Activated B cell treated with CpG ODN at 0.5 μM for 24 hours (primary cell): ENCODE data around the gene IL1R2. TPM values are rescaled to one million over a fixed set of nuclear protein-coding genes. Genes with fewer than 3 reads are reported as not detected.

ENCODE experiments used
- ATAC-seq: fragments of 200-7000 bp; cut with Tn5 transposase; one replicate; pipeline ENCODE4 v1.10.0; 2021; ENCODE audit warnings: low read depth, mild to moderate bottlenecking, moderate library complexity
- CTCF ChIA-PET: fragments of 350-600 bp; sonication (Branson Sonifier 250); formaldehyde crosslinking; loops from one replicate; lab custom pipeline; 2021; ENCODE audit warnings: antibody characterized with exemption; lab: Charles Lee
- POLR2A ChIA-PET: fragments of 350-600 bp; sonication (Branson Sonifier 250); formaldehyde crosslinking; loops from one replicate; lab custom pipeline; 2021; ENCODE audit warnings: antibody characterized with exemption; lab: Charles Lee
- DNase-seq: peaks from one replicate; pipeline ENCODE4 v3.0.0; 2022
- H3K27ac Mint-ChIP-seq: one replicate; pipeline ENCODE4 v1.8.0; 2020; ENCODE audit warnings: mixed read lengths
- H3K27me3 Mint-ChIP-seq: one replicate; pipeline ENCODE4 v1.8.0; 2021; ENCODE audit warnings: mixed read lengths
- H3K36me3 Mint-ChIP-seq: one replicate; pipeline ENCODE4 v1.8.0; 2021; ENCODE audit warnings: low read depth, mixed read lengths
- H3K4me1 Mint-ChIP-seq: one replicate; pipeline ENCODE4 v1.8.0; 2021; ENCODE audit warnings: mixed read lengths
- H3K4me3 Mint-ChIP-seq: one replicate; pipeline ENCODE4 v1.8.0; 2020; ENCODE audit warnings: mild to moderate bottlenecking, mixed read lengths
- H3K9me3 Mint-ChIP-seq: one replicate; pipeline ENCODE4 v1.8.0; 2020; ENCODE audit warnings: mixed read lengths
- CTCF ChIP-seq: fragments of 200-600 bp; IDR thresholded peaks from one replicate; pipeline ENCODE4 v1.8.0; 2022; ENCODE audit warnings: antibody characterized with exemption, mild to moderate bottlenecking
- intact Hi-C: fragments of 100-400 bp; cut with micrococcal nuclease; formaldehyde crosslinking; loops from one replicate; pipeline ENCODE4 v1.15.1; 2024
- total RNA-seq: library from RNA; stranded (reverse); gene quantifications from 2 replicates; pipeline ENCODE4 v1.2.3, GENCODE V29; 2022

Gene IL1R2
- total RNA-seq, 1 donor from 2014 or later: not detected

- Mint-ChIP-seq H3K4me1 (no peaks in the 10 kb centered on the region), H3K36me3 (no peaks in the 10 kb centered on the region), H3K27ac (no peak overlapping the region), H3K9me3 (no peaks in the 10 kb centered on the region), H3K4me3 (no peak overlapping the region), H3K27me3 (peaks cover 51% of the 10 kb centered on the region)
- POLR2A ChIA-PET: no interaction called here
- DNase-seq (no peak), ATAC-seq (no peak)
- intact Hi-C loops: no loop called here
- CTCF ChIA-PET: no interaction called here
- no peak for TF ChIP-seq CTCF
These were observed 49.6 kb downstream of the IL1R2 start for GRCh38 chr2:102041351-102041750.

GRCh38 chr2:102042196-102043081 is 50.7 kb downstream of the IL1R2 start:
- no peak for DNase-seq
- no peaks in the 10 kb centered on the region for H3K36me3 Mint-ChIP-seq
- peaks cover 60% of the 10 kb centered on the region for H3K27me3 Mint-ChIP-seq
- no peaks in the 10 kb centered on the region for H3K4me1 Mint-ChIP-seq
- no peak for TF ChIP-seq CTCF
- intact Hi-C loops: no loop called here
- H3K4me3 Mint-ChIP-seq: no peak overlapping the region
- ATAC-seq: no peak
- CTCF ChIA-PET: no interaction called here
- H3K27ac Mint-ChIP-seq: no peak overlapping the region
- POLR2A ChIA-PET: no interaction called here
- peaks cover 2% of the 10 kb centered on the region for H3K9me3 Mint-ChIP-seq

DNA sequence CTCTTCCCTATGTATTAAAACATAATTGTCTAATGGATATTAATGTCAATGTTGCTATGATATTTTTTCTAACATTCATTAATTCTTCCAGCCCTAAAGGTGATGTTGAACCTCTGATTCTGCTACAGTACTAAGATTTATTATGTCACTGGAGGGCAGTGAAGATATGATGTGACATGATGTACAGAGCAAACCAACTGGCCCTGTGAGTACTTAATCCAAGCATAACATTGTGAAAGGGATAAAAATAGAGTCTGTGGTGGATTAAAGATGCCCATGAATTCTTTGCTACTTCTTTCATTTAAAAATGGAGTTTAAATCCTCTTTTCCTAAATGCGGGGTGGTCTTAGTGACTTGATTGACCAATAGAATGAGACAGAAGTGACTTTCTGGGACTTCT is 51.8 kb downstream of the IL1R2 start:
- no peak for ATAC-seq
- Mint-ChIP-seq H3K27me3 (peaks cover 64% of the 10 kb centered on the region), H3K4me1 (no peaks in the 10 kb centered on the region), H3K36me3 (no peaks in the 10 kb centered on the region), H3K4me3 (no peak overlapping the region), H3K27ac (no peak overlapping the region), H3K9me3 (peaks cover 3% of the 10 kb centered on the region)
- DNase-seq: no peak
- CTCF ChIA-PET: no interaction called here
- intact Hi-C loops: no loop called here
- no peak for TF ChIP-seq CTCF
- POLR2A ChIA-PET: no interaction called here

- no peaks in the 10 kb centered on the region for H3K4me1 Mint-ChIP-seq
- ChIA-PET POLR2A (no interaction called here), CTCF (no interaction called here)
- DNase-seq (no peak), ATAC-seq (no peak)
- H3K9me3 Mint-ChIP-seq: peaks cover 3% of the 10 kb centered on the region
- H3K4me3 Mint-ChIP-seq: no peak overlapping the region
- no peaks in the 10 kb centered on the region for H3K36me3 Mint-ChIP-seq
- intact Hi-C loops: no loop called here
- peaks cover 64% of the 10 kb centered on the region for H3K27me3 Mint-ChIP-seq
- TF ChIP-seq CTCF: no peak
- no peak overlapping the region for H3K27ac Mint-ChIP-seq
These were observed 52.6 kb downstream of the IL1R2 start for GRCh38 chr2:102044235-102044896.

- H3K27me3 Mint-ChIP-seq: peaks cover 62% of the 10 kb centered on the region
- no peak for TF ChIP-seq CTCF
- intact Hi-C loops: no loop called here
These were observed 53.3 kb downstream of the IL1R2 start for GRCh38 chr2:102044967-102045489.

More at GRCh38 chr2:102044967-102045489, 53.3 kb downstream of the IL1R2 start:
- peaks cover 3% of the 10 kb centered on the region for H3K9me3 Mint-ChIP-seq
- no peaks in the 10 kb centered on the region for H3K4me1 Mint-ChIP-seq
- H3K36me3 Mint-ChIP-seq: no peaks in the 10 kb centered on the region
- POLR2A ChIA-PET: no interaction called here
- ATAC-seq (no peak), DNase-seq (no peak)
- H3K4me3 Mint-ChIP-seq: no peak overlapping the region
- H3K27ac Mint-ChIP-seq: no peak overlapping the region
- CTCF ChIA-PET: interaction anchor here (1.5 kb wide), 1 partner anchor 196 kb away, joined by 5 read pairs; no protein-coding TSS in a partner anchor
